NCI-H1436 treated with DMSO at 0.1 percent for 48 hours (cell line): Measurements from ENCODE around the gene GRAMD4.

Source experiments
- DNase-seq: peaks from one replicate; lab custom pipeline; 2025; lab: John Stamatoyannopoulos, UW

The GRAMD4 gene

DNA sequence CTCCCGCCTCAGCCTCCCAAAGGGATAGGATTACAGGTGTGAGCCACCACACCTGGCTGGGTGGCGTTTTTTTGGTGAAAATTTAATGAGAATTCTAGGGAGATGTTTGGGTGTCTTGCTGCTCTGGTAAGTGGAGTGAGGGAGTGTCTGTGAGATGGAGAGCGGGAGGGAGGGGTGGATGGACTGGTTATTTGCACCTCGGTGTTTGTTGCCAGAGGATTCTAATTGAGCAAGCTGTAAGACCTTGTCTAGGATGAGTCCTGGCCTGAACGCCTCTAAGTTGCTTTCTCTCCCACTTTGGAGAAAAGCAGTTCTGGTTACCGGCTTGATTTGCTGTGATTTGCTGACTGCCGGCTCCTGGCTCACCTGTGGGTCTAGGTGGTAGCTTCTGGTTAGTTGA, 22.0 kb upstream of the GRAMD4 start:
- no peak for DNase-seq

DNA sequence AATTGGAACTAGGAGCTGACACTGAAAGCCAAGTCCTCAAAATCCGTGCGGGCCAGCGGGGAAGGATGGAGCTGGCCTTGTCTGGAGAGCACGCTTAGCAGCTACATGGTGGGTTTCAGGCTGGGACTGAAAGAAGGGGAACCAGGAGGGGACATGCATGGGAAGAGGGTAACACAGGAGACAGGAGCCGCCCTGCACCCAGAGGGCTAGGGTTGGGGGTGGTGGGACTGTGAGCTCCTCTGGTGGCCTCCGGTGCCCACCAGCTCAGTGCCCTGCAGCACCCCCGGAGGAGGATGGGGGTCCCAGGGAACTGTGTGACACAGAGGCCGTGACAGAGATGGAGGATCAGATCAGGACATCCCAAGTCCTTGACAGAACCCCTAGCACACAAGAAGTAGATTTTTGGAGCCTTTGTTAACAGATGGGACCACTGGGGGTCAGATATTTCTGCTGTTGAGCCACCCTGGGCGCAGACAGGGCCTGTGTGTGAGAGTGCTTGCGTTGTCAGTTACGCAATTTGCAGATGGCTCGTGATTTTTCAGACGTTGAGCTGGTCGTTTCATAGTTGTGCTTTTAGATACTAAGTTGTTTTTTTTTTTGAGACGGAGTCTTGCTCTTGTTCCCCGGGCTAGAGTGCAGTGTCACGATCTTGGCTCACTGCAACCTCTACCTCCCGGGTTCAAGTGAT, 21.3 kb upstream of the GRAMD4 start:
- DNase-seq = no peak

- DNase-seq = no peak
Observed at GRCh38 chr22:46600273-46600796, 19.9 kb upstream of the GRAMD4 start.

DNA sequence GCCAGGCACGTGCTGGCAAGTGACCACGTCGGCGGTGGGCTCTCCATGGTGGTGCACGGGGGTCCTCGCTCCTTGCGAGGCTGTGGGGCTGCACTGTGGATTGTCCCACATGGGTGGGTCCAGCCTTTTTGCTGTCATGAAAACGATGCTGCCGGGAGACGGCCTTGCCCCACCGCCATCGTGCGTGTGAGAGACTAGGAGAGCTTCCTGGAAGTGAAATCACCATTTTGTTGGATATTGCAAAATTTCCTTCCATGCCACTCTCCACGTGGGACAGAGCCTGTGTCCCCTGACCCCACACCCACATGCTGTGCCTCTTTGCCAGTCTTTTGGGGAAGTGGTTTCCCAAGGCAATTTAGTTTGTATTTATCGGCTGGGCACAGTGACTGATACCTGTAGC, 18.2 kb upstream of the GRAMD4 start:
- no peak for DNase-seq

DNA sequence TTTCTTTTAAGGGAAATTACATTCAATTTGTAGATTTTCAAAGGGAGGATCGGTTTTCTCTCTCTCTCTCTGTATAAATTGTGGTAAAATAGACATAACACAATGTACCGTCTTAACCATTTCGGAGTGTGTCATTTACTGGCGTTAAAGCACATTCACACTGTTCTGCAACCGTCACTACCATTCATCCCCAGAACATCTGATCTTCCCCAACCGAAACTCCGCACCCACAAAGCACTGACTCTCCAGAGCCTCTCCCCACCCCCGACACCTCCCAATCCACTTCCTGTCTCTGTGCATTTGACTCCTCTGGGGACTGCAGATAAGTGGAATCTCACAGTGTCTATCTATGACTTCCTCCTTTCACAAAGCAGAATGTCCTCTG, 15.9 kb upstream of the GRAMD4 start:
- DNase-seq = no peak

- no peak for DNase-seq
Observed at GRCh38 chr22:46605117-46605516, 15.1 kb upstream of the GRAMD4 start.

DNA sequence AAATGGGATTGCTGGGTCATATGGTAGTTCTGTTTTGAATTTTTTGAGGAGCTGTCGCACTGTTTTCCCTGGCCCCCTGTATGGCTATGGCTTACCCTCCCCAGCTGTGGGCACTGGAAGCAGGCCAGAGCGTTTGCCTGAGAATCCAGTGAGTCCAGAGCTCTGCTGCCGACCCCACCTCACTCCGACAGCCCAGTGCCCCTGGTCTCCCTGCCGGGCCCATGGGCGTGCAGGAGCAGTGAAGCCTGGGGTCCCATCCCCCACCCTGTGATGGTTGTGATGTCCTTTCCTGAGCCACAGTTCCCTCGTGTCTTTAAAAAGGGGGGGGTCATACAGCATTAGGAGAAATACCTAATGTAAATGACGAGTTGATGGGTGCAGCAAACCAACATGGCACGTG, 13.3 kb upstream of the GRAMD4 start:
- no peak for DNase-seq

DNA sequence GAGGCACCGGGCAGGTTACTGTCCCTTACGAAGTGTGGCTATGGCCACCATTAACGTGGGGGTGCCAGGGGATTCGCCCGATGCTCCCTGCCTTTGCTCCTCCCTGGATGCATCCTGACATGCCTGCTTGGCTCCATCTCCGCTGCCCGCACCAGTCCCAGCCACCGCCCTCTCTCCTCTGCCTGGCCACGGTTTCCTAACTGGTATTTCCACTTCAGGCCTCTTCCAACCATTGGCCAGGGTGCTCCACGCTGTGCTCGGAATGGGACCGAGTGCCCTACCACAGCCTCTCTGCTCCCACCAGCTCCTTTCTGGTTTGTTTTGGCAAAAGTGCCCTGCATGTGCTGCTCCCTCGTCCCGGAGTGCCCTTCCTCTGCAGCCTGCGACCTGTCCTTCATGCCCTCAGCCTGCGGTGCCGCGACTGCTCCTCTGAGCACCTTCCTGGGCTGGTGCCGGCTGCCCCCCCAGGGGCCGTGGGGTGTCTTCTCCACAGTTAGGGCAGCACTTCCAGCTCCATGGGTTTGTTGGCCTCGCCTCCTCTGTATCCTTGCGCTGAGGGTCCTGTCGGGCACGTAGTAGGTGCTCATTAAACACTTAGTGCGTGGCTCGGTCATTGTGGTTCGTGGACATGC, 12.6 kb upstream of the GRAMD4 start:
- no peak for DNase-seq

GRCh38 chr22:46609175-46609690, 11.0 kb upstream of the GRAMD4 start:
- no peak for DNase-seq

- DNase-seq = no peak
Observed at GRCh38 chr22:46609724-46610201, 10.4 kb upstream of the GRAMD4 start.

GRCh38 chr22:46610356-46610755, 9.8 kb upstream of the GRAMD4 start:
- no peak for DNase-seq

DNA sequence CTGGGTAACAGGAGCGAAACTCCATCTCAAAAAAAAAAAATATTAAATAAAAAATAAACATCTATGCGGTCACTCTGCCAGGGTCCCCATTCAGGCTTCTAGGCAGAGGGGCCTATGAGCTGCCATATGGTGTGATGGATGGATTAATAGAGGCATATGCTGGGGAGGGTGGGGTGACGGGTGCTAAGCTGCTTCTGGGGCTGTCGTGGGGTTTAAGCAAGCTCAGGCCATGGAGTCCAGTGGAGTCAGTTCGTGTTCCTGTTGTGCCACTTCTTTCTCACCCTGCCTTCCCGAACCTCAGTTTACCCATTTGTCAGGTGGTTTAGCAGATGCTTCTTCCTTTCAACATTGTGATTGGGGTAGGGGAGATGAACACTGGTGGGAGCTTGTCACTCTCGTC, 9.0 kb upstream of the GRAMD4 start:
- DNase-seq = no peak

- DNase-seq = no peak
Observed at GRCh38 chr22:46612341-46612903, 7.8 kb upstream of the GRAMD4 start.

DNA sequence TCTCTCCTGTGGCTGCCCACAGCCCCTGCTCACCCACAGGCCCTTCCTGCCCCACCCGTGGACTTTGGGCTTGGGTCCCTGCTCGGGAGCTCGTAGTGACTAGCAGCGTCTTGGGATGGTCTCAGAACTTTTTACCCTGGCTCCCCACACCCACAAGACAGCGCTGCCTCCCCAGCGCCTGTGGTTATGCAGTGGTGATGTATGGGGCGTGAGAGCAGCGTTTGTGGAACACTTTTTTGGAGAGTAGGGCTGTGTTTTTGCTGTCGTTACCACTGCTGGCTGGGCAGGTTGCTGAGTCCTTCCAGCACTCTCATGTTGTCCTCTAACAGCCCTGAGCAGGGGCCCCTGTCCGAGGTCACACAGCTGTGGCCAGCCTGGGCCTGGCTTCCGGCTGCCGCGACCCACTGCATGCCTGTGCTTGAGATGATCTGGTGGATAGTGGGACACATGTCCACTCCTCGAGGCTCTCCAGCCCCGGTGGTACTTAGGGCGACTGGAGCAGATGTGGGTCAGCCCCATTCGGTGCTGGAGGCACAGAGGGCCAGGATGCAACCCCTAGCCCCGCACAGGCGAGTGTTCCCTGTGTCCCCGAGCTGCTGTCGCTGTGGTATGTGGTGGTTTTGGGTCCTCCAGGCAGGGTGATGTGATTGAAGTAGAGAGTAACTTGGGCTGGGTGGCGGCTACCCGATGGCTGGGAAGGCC, 7.1 kb upstream of the GRAMD4 start:
- DNase-seq = no peak

- DNase-seq = no peak
Observed at GRCh38 chr22:46613606-46614021, 6.6 kb upstream of the GRAMD4 start.

GRCh38 chr22:46614025-46614931, 5.9 kb upstream of the GRAMD4 start:
- DNase-seq = no peak

DNA sequence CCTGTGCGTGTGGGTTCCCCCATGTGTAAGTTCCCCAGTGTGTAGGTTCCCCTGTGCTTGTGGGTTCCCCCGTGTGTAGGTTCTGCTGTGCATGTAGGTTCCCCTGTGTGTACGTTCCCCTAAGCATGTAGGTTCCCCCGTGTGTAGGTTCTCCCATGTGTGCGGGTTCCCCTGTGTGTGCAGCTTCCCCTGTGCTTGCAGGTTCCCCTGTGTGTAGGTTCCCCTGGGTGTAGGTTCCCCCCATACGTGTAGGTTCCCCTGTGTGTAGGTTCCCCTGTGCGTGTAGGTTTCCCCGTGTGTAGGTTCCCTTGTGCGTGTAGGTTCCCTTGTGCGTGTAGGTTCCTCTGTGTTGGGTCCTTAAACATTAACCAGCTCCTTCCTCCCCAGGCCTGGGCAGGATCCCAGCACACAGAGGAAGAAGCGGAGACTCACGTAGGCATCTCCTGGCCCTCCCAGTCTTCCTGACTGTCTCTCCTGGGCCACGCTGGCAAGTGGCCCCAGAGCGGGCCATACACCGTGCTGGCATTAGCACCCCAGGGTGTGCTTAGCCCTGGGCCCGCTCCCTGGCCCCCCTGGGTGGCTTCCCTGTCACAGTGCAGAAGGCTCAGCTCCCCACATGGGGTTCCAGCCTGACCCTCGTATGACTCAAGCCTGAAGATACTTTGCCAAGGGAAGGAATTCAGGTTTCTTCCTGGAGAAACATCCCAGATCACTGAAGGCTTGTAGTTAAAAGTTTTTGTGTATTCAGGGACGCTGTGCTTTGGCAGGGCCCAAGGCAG, 2.8 kb upstream of the GRAMD4 start:
- no peak for DNase-seq

GRCh38 chr22:46617986-46618647, 2.1 kb upstream of the GRAMD4 start:
- DNase-seq = no peak

DNA sequence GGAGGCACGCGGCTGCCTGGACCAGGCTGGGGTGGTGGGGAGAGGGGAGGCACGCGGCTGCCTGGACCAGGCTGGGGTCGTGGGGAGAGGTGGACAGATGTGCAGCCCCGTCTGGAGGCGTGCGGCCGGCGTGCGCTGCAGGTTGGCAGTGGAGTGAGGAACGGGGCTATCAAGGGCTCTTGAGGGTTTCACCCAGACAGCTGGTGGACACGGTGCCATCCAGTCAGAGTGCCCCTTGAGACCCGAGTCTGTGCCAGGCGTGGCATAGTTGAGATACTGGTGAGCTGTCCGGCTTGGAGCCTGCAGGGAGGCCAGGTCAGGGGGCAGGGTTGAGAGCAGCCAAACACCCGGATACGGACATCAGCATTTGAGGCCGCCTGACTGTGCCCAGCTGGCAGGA, 1.5 kb upstream of the GRAMD4 start:
- DNase-seq = no peak

DNA sequence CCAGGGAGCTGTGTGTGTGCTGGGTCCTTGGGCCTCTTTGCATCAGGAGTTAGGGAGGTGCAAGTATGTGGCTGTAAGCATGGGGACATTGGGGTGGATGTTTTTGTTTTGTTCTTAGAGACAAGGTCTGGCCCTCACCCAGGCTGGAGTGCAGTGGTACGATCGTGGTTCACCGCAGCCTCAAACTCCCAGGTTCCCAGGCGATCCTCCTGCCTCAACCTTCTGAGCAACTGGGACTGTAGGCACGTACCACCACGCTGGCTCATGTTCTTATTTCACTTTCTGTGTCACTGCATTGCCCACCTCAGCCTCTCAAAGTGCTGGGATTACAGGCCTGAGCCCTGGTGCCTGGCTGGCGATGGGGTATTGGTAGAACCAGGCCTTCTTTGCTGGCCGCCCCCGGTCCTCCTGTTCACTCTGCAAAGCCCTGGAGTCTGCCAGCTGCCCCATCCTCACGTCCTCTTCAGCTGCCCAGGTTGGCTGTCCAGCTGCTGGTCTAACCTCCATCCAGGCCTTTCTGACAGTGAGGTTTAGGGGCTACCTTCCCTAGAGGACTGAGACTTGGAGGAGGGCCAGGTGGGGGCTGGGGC, 851 bp upstream of the GRAMD4 start:
- no peak for DNase-seq
